GM12892 (cell line): ENCODE results near the gene SYT14.

Experiments
- POLR2A ChIP-seq: IDR thresholded peaks from 2 replicates; pipeline ENCODE4 v1.6.1; 2011; ENCODE audit warnings: low read depth, low read length, control low read depth
- POLR2AphosphoS5 ChIP-seq: IDR thresholded peaks from 2 replicates; pipeline ENCODE4 v1.6.1; 2011; ENCODE audit warnings: low read depth, low read length, control low read depth
- TAF1 ChIP-seq: IDR thresholded peaks from 2 replicates; pipeline ENCODE4 v1.6.1; 2011; ENCODE audit warnings: low read depth, mild to moderate bottlenecking, control low read depth, low read length, borderline replicate concordance

DNA sequence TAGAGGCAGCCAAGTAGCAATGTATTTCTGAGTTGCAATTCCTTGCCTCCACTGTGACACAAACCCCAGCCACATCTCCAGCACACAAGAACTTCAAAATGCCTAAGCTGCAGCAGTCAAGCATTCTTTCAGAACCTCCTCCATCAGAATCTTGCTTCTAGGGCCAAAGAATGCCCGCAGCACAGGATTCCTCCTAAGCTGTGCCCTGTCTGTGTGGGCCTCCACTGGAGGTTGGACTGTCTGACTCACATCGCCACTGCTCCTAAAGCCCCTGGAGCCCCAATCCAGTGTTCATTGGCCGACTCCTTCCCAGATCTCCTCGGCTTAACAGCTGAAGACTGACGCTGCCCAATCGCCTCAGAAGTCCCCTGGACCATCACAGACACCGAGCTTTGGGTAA, 251.4 kb downstream of the SYT14 start:
- TF ChIP-seq POLR2A: no peak
- TF ChIP-seq POLR2AphosphoS5: no peak
- TF ChIP-seq TAF1: no peak
